ENCODE measurements around the gene CRYBA2.

- TF ChIP-seq CTCF (IDR thresholded peaks at IDR 0.05) (no peak), POLR2A (IDR thresholded peaks at IDR 0.05) (no peak)
Observed at GRCh38 chr2:218981390-218981880, 11.8 kb downstream of the CRYBA2 start.
